ENCODE data around the gene DHX32. TPM values are rescaled to one million over a fixed set of nuclear protein-coding genes. Genes with fewer than 3 reads are reported as not detected.

Gene DHX32
- total and polyA plus RNA-seq, 2 donors from 2014 or later, result 20.0 to 33.2 TPM

DNA sequence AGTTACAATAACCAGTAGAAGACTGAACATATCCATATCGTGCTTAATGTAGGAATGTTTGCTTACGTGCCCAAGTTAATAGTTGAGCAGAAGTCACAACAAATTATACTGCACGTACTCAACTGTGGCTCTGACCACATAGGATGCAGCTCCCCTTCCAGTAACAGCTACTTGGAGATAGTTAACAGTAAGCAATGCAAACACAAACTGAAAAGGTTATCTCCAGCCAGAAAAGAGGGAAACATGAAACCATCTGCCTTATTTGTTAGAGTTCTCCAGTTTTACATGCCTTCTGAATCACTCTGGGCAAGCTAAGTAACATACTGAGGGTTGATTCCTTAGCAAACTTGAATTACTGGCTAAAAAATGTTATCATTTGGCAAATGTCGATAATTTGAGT is 9.8 kb downstream of the DHX32 start:
- no peak overlapping the region for H3K9ac ChIP-seq (ENCODE audit: low read length in 3 of 3)
- TF ChIP-seq CTCF (IDR thresholded peaks at IDR 0.05; ENCODE audit: borderline replicate concordance, extremely low read depth, insufficient read depth), result no peak
- peak in 2 of 5 donors; percentile 14 to 22 for DNase-seq
- H3K36me3 ChIP-seq (ENCODE audit: control insufficient read depth in 2 of 3, insufficient read depth in 3 of 3, low read length in 3 of 3), result peaks cover 0 to 7% (median 7%) of the 10 kb centered on the region in 3 donors
- no peak overlapping the region for H3K4me3 ChIP-seq (ENCODE audit: low read length in 3 of 3)
- no peaks in the 10 kb centered on the region for H3K4me1 ChIP-seq (ENCODE audit: control insufficient read depth in 2 of 3, insufficient read depth in 2 of 3, low read depth in 1 of 3, low read length in 3 of 3)
- FAIRE-seq, result no peak
- H3K27me3 ChIP-seq (ENCODE audit: control insufficient read depth, insufficient read depth, low read length), result no peaks in the 10 kb centered on the region
- intact Hi-C loops (cut with DNase I), result no loop called here
- peaks cover 0 to 8% (median under 1%) of the 10 kb centered on the region in 3 donors for H3K9me3 ChIP-seq (ENCODE audit: control insufficient read depth in 2 of 3, insufficient read depth in 1 of 3, low read length in 3 of 3)
- no peak overlapping the region for H3K27ac ChIP-seq (ENCODE audit: low read depth in 2 of 2, low read length in 2 of 2)

DNA sequence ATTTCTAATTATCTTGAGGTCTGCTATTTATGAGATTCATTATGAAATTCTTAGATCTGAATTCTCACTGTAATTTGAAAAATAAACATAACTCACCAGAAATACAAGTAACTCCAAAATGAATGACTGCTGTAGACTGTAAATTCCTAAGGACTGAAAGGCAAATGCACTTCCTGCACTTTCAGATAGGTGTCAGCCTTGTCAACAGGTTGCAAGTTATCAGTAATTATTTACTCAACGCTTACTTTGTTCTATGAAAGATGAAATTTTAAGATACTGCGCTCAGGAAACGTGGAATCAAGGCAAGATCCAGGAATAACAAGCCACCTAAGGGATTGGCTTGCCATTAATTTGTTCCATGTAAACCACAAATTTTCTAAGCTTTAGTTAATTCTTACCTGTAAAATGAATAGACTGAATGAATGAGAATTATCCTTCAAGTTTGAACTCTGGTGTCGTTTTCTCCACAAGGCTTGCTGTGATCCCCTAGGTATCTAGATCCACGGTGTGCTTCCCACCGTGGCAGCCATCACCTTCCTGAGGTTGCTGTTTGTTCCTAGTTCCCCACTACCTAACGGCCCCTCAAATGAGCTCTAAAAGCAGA is 12.6 kb downstream of the DHX32 start:
- no peak overlapping the region for H3K9ac ChIP-seq (ENCODE audit: low read length in 3 of 3)
- peaks cover 0 to 20% (median 8%) of the 10 kb centered on the region in 3 donors for H3K36me3 ChIP-seq (ENCODE audit: control insufficient read depth in 2 of 3, insufficient read depth in 3 of 3, low read length in 3 of 3)
- no peak overlapping the region for H3K27ac ChIP-seq (ENCODE audit: low read depth in 2 of 2, low read length in 2 of 2)
- intact Hi-C loops (cut with DNase I), result no loop called here
- no peaks in the 10 kb centered on the region for H3K9me3 ChIP-seq (ENCODE audit: control insufficient read depth in 2 of 3, insufficient read depth in 1 of 3, low read length in 3 of 3)
- H3K4me3 ChIP-seq (ENCODE audit: low read length in 3 of 3), result no peak overlapping the region
- FAIRE-seq (peak; percentile 60), DNase-seq (peak in 2 of 5 donors; percentile 38 to 50)
- peak; percentile 88 for TF ChIP-seq CTCF (IDR thresholded peaks at IDR 0.05; ENCODE audit: borderline replicate concordance, extremely low read depth, insufficient read depth)
- H3K27me3 ChIP-seq (ENCODE audit: control insufficient read depth, insufficient read depth, low read length), result no peaks in the 10 kb centered on the region
- H3K4me1 ChIP-seq (ENCODE audit: control insufficient read depth in 2 of 3, insufficient read depth in 2 of 3, low read depth in 1 of 3, low read length in 3 of 3), result no peaks in the 10 kb centered on the region

DNA sequence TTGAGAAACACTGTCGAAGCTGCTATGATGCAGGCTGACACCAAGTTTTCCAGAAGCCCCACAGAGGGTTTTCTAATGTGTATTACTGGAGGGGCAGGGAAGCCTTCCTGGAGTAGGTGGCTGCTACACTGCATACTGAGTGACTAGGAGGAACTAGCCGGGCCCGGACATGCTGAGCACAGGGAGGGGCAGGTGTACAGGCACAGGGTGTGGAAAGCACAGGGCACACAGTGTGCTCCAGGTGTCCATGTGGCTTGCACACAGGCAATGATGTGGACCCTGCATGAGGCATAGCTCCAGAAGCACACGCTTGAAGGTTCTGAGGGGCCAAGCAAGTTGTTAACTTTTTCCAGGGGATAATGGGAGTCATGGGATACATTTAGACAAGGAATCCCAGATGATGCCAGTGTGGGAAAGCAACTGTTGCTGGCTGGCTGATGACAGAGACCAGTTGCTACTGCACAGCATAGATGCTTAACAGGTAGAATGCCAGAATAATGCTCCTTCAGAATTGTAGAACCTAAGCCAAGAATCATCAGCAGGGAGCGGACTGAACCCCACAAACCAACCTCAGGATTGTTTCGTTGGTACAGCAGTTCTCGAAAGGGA is 14.6 kb downstream of the DHX32 start:
- no peak for TF ChIP-seq CTCF (IDR thresholded peaks at IDR 0.05; ENCODE audit: borderline replicate concordance, extremely low read depth, insufficient read depth)
- intact Hi-C loops (cut with DNase I), result no loop called here

More for the DNA sequence above, 14.6 kb downstream of the DHX32 start:
- H3K9ac ChIP-seq (ENCODE audit: low read length in 3 of 3), result no peak overlapping the region
- FAIRE-seq, result no peak
- no peaks in the 10 kb centered on the region for H3K27me3 ChIP-seq (ENCODE audit: control insufficient read depth, insufficient read depth, low read length)
- H3K36me3 ChIP-seq (ENCODE audit: control insufficient read depth in 2 of 3, insufficient read depth in 3 of 3, low read length in 3 of 3), result peaks cover 0 to 20% (median 8%) of the 10 kb centered on the region in 3 donors
- no peak overlapping the region for H3K27ac ChIP-seq (ENCODE audit: low read depth in 2 of 2, low read length in 2 of 2)
- H3K4me3 ChIP-seq (ENCODE audit: low read length in 3 of 3), result no peak overlapping the region
- no peak for DNase-seq
- H3K4me1 ChIP-seq (ENCODE audit: control insufficient read depth in 2 of 3, insufficient read depth in 2 of 3, low read depth in 1 of 3, low read length in 3 of 3), result no peaks in the 10 kb centered on the region
- H3K9me3 ChIP-seq (ENCODE audit: control insufficient read depth in 2 of 3, insufficient read depth in 1 of 3, low read length in 3 of 3), result no peaks in the 10 kb centered on the region

Data from kidney (tissue), 14 donors.